ENCODE results near the gene AFF3.

DNA sequence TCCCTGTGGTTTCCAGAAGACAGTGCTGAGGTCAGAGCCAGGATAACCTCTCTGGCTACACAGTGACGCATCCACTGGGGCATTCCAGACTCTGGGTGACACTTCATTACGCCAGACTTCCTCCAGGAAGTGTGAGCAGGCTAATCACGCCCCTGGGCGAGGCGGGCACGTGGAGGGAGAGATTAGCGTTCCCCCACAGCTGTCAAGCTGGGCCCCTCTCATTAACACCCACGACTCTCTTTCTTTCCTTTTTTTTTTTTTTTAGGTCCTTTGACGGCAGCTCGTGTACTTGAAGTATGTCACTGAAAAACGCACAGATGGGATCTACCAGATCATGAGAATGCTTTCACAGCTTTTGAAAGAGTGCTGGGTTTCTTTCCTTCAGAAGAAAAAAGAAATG is 274.6 kb downstream of the AFF3 start:
- no peak for TF ChIP-seq POLR2A (IDR thresholded peaks at IDR 0.05)
- TF ChIP-seq, protein P1, sequence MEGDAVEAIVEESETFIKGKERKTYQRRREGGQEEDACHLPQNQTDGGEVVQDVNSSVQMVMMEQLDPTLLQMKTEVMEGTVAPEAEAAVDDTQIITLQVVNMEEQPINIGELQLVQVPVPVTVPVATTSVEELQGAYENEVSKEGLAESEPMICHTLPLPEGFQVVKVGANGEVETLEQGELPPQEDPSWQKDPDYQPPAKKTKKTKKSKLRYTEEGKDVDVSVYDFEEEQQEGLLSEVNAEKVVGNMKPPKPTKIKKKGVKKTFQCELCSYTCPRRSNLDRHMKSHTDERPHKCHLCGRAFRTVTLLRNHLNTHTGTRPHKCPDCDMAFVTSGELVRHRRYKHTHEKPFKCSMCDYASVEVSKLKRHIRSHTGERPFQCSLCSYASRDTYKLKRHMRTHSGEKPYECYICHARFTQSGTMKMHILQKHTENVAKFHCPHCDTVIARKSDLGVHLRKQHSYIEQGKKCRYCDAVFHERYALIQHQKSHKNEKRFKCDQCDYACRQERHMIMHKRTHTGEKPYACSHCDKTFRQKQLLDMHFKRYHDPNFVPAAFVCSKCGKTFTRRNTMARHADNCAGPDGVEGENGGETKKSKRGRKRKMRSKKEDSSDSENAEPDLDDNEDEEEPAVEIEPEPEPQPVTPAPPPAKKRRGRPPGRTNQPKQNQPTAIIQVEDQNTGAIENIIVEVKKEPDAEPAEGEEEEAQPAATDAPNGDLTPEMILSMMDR (IDR thresholded peaks at IDR 0.05): no peak
